K562 (cell line): Measurements from ENCODE around the gene ITPR2. TPM values are rescaled to one million over a fixed set of nuclear protein-coding genes. Genes with fewer than 3 reads are reported as not detected.

ENCODE experiments used
- ATAC-seq: fragments of 200-7000 bp; cut with Tn5 transposase; 3 replicates; pipeline ENCODE4 v1.9.1; 2020; ENCODE audit warnings: moderate library complexity
- BruUV-seq: library from RNA; stranded (reverse); fragments of 400-500 nt; replicated peaks from 2 replicates; lab custom pipeline; 2021; lab: Mats Ljungman, UMichigan
- CTCF ChIA-PET: fragments of 300-600 bp; formaldehyde crosslinking; extraction: SDS; loops from one replicate; lab custom pipeline; 2021; ENCODE audit warnings: low intra/inter-chr PET ratio; lab: Yijun Ruan, JAX
- POLR2A ChIA-PET: fragments of 300-600, 350-650 bp; sonication (Branson Sonifier 250); formaldehyde crosslinking; extraction: SDS; loops from one replicate; lab custom pipeline; 2021; ENCODE audit warnings: antibody characterized with exemption, inconsistent platforms; lab: Yijun Ruan, JAX
- DNase-seq, 4 experiments: peaks; one replicate each; pipeline versions ENCODE4 v3.0.0 to v3.0.0-alpha.2; 2011 to 2018; ENCODE audit warnings: low spot score in 3 of 4, mixed read lengths in 3 of 4; ENCODE audit errors: extremely low read depth in 1 of 4
- FAIRE-seq: peaks from 2 replicates; lab custom pipeline; 2011; peaks lifted over from hg19 to GRCh38; lab: Jason Lieb, UNC
- H2AFZ ChIP-seq: 2 replicates; pipeline ENCODE4 v1.6.0; 2011; ENCODE audit warnings: low read depth, low read length, control low read depth, inconsistent platforms
- H3K27ac ChIP-seq: fragments of 200-600 bp; 3 replicates; pipeline ENCODE4 v1.8.0; 2011; ENCODE audit warnings: low read depth, mild to moderate bottlenecking, control low read depth, inconsistent platforms, low read length, moderate library complexity, mixed read lengths; ENCODE audit errors: extremely low read depth
- H3K27me3 ChIP-seq, 2 experiments: fragments of 300-600 bp in 1 of 2; 2 replicates in 1 of 2; 3 replicates in 1 of 2; pipeline versions ENCODE4 v1.6.0 to v1.8.0; 2011; ENCODE audit warnings: inconsistent platforms in 2 of 2, low read length in 2 of 2, mild to moderate bottlenecking in 1 of 2, mixed read lengths in 1 of 2, moderate library complexity in 1 of 2; ENCODE audit not compliant: control insufficient read depth in 2 of 2, insufficient read depth in 2 of 2
- H3K36me3 ChIP-seq: fragments of 300-600 bp; 3 replicates; pipeline ENCODE4 v1.8.0; 2011; ENCODE audit warnings: mild to moderate bottlenecking, low read length, inconsistent platforms; ENCODE audit not compliant: control insufficient read depth, insufficient read depth
- H3K4me1 ChIP-seq, 2 experiments: fragments of 200-600 bp in 1 of 2; replicated peaks in 1 of 2; 2 replicates in 1 of 2; 3 replicates in 1 of 2; pipeline versions ENCODE4 v1.5.1 to v1.8.0; 2011; ENCODE audit warnings: inconsistent platforms in 2 of 2, low read length in 2 of 2, mild to moderate bottlenecking in 1 of 2, mixed read lengths in 1 of 2, moderate library complexity in 1 of 2; ENCODE audit not compliant: control insufficient read depth in 2 of 2, insufficient read depth in 2 of 2
- H3K4me2 ChIP-seq: 2 replicates; pipeline ENCODE4 v1.6.1; 2011; ENCODE audit warnings: low read length, control low read depth, inconsistent platforms, mixed read lengths; ENCODE audit not compliant: insufficient read depth
- H3K4me3 ChIP-seq: fragments of 200-600 bp; sonication (generic), shearing (Covaris generic); 2 replicates; pipeline ENCODE4 v1.5.1; 2016; ENCODE audit warnings: control low read depth, inconsistent platforms
- H3K79me2 ChIP-seq: fragments of 200-600 bp; 3 replicates; pipeline ENCODE4 v1.8.0; 2011; ENCODE audit warnings: low read length, inconsistent platforms; ENCODE audit not compliant: control insufficient read depth, insufficient read depth
- H3K9ac ChIP-seq, 2 experiments: 2 replicates each; pipeline versions ENCODE4 v1.6.0 to v1.6.1; 2011; ENCODE audit warnings: low read depth in 2 of 2, low read length in 2 of 2, control low read depth in 1 of 2, inconsistent platforms in 1 of 2, mild to moderate bottlenecking in 1 of 2, mixed read lengths in 1 of 2; ENCODE audit not compliant: insufficient read depth in 1 of 2
- H3K9me1 ChIP-seq: one replicate; pipeline ENCODE4 v1.6.0; 2011; ENCODE audit warnings: inconsistent platforms, mild to moderate bottlenecking, low read length, moderate library complexity; ENCODE audit not compliant: control insufficient read depth, insufficient read depth
- H3K9me3 ChIP-seq: replicated peaks from 2 replicates; pipeline ENCODE4 v1.5.1; 2011; ENCODE audit warnings: low read depth, low read length, inconsistent platforms; ENCODE audit not compliant: control insufficient read depth, insufficient read depth
- H4K20me1 ChIP-seq: replicated peaks from 2 replicates; pipeline ENCODE4 v1.6.1; 2011; ENCODE audit warnings: low read length, inconsistent platforms, mixed read lengths; ENCODE audit not compliant: control insufficient read depth, insufficient read depth
- HEY1 ChIP-seq: fragments of 250-450 bp; sonication (Bioruptor Pico); IDR thresholded peaks from 2 replicates; pipeline ENCODE4 v1.5.0; 2020; ENCODE audit warnings: mild to moderate bottlenecking, moderate library complexity, borderline replicate concordance
- HNRNPH1 ChIP-seq: fragments of 200-400 bp; formaldehyde crosslinking; optimal IDR thresholded peaks from 2 replicates; pipeline ENCODE3; 2017; ENCODE audit warnings: low read depth, mild to moderate bottlenecking, low read length, moderate library complexity
- MLLT1 ChIP-seq, 2 experiments: fragments of 450-650 bp; IDR thresholded peaks; 2 replicates each; pipeline ENCODE4 v1.6.1; 2016
- MTA3 ChIP-seq: fragments of 450-650 bp; formaldehyde crosslinking; IDR thresholded peaks from 2 replicates; pipeline ENCODE4 v1.6.1; 2017; ENCODE audit warnings: mild to moderate bottlenecking, borderline replicate concordance
- NONO ChIP-seq, 2 experiments: fragments of 200-400 bp in 1 of 2; fragments of 450-650 bp in 1 of 2; formaldehyde crosslinking in 1 of 2; IDR thresholded peaks; 2 replicates each; pipeline ENCODE4 v1.6.1; 2017; ENCODE audit warnings: low read depth in 2 of 2, mild to moderate bottlenecking in 2 of 2, moderate library complexity in 2 of 2, low read length in 1 of 2
- RB1 ChIP-seq: fragments of 450-650 bp; IDR thresholded peaks from 2 replicates; pipeline ENCODE4 v1.6.1; 2017; ENCODE audit warnings: low read depth, mild to moderate bottlenecking
- RBFOX2 ChIP-seq: fragments of 200-400 bp; formaldehyde crosslinking; IDR thresholded peaks from 2 replicates; pipeline ENCODE4 v1.6.1; 2017; ENCODE audit warnings: low read depth, mild to moderate bottlenecking, low read length, moderate library complexity
- STAG1 ChIP-seq: sonication (generic); formaldehyde crosslinking; IDR thresholded peaks from 2 replicates; pipeline ENCODE4 v1.5.0; 2020; ENCODE audit warnings: missing genetic modification reagents, borderline replicate concordance
- TBL1XR1 ChIP-seq, 2 experiments: IDR thresholded peaks; 2 replicates each; pipeline ENCODE4 v1.6.1; 2012; ENCODE audit warnings: improper control_type of control experiment in 2 of 2, low read length in 2 of 2, mild to moderate bottlenecking in 1 of 2
- TRIM25 ChIP-seq: fragments of 450-650 bp; IDR thresholded peaks from 2 replicates; pipeline ENCODE4 v1.7.0; 2016; ENCODE audit warnings: borderline replicate concordance
- ZBTB12 ChIP-seq: fragments of 250-450 bp; sonication (Bioruptor Pico); IDR thresholded peaks from 2 replicates; pipeline ENCODE4 v1.4.0; 2020
- ZNF592 ChIP-seq: fragments of 450-650 bp; IDR thresholded peaks from 2 replicates; pipeline ENCODE4 v1.6.1; 2017; ENCODE audit warnings: antibody characterized with exemption, mild to moderate bottlenecking
- in situ Hi-C: fragments of 300-500 bp; cut with MboI; formaldehyde crosslinking; loops from 4 replicates; pipeline ENCODE4 v1.15.0; 2018; ENCODE audit warnings: inconsistent platforms, mixed read lengths
- intact Hi-C: fragments of 100-400 bp; cut with micrococcal nuclease; formaldehyde crosslinking; loops from 2 replicates; pipeline ENCODE4 v1.14.2; 2022
- polyA plus RNA-seq, 8 experiments: library from polyadenylated mRNA; depleted of rRNA in 4 of 8; stranded (reverse) in 5 of 8; unstranded in 3 of 8; fragments of >200 nt; fragmentation: Nextera tagmentation in 2 of 8; fragmentation: Illumina TruSeq in 1 of 8; extraction: Ambion mirVana in 2 of 8; extraction: Trizol in 1 of 8; gene quantifications; 2 replicates each; pipeline versions ENCODE4 v1.2.1 to v1.2.3, GENCODE V29; 2011 to 2014; ENCODE audit warnings: inconsistent platforms in 1 of 8, missing spikeins in 1 of 8
- total RNA-seq, 7 experiments: library from RNA; depleted of rRNA in 6 of 7; stranded (reverse); fragments of >200 nt in 6 of 7; fragmentation: Illumina TruSeq in 2 of 7; extraction: Trizol in 2 of 7; gene quantifications; 2 replicates each; pipeline versions ENCODE4 v1.2.1 to v1.2.3, GENCODE V29; 2011 to 2021; ENCODE audit warnings: low replicate concordance in 1 of 7

ITPR2 gene
- total and polyA plus RNA-seq, 9 of the 15 experiments (the other 6 are each of a cell fraction or from before 2014, with no cell fraction given), result 0.21 to 3.3 (median 0.95) TPM

- TF ChIP-seq ZBTB12 (CRISPR knock-in tag), result no peak
- TF ChIP-seq, all 486 proteins: peak for 0
Measured at GRCh38 chr12:26686408-26686807, 146.6 kb downstream of the ITPR2 start (continued).

GRCh38 chr12:26684101-26684500 is 148.9 kb downstream of the ITPR2 start:
- no peak for FAIRE-seq
- BruUV-seq, result no TSS peak
- CTCF ChIA-PET, result no interaction called here
- TF ChIP-seq TRIM25 (no peak), RB1 (no peak), NONO (IDR thresholded peaks at IDR 0.05; ENCODE audit: low read depth in 2 of 2, low read length in 1 of 2) (no peak), MTA3 (no peak), HEY1 (CRISPR knock-in tag) (no peak), HNRNPH1 (no peak), STAG1 (CRISPR knock-in tag) (no peak), TBL1XR1 (IDR thresholded peaks at IDR 0.05; ENCODE audit: low read length in 2 of 2) (no peak), RBFOX2 (no peak), ZNF592 (no peak), MLLT1 (IDR thresholded peaks at IDR 0.05) (no peak)

More at GRCh38 chr12:26684101-26684500, 148.9 kb downstream of the ITPR2 start:
- no peak overlapping the region for H3K4me3 ChIP-seq
- no peaks in the 10 kb centered on the region for H3K79me2 ChIP-seq
- H4K20me1 ChIP-seq, result no peaks in the 10 kb centered on the region
- no peak for ATAC-seq
- H3K9me3 ChIP-seq, result no peaks in the 10 kb centered on the region; the same call in 1 of the 2 replicates
- POLR2A ChIA-PET, result interaction anchor here (1.6 kb wide), 1 partner anchor 14 kb away, joined by 3 read pairs; no protein-coding TSS in a partner anchor
- H3K36me3 ChIP-seq, result no peaks in the 10 kb centered on the region
- H3K27me3 ChIP-seq, result no peaks in the 10 kb centered on the region; a peak in 1 of 5 replicates
- in situ Hi-C loops, result no loop called here
- H2AFZ ChIP-seq, result no peak overlapping the region
- no peak overlapping the region for H3K27ac ChIP-seq
- peaks cover 5 to 12% of the 10 kb centered on the region in 2 experiments; a peak in 3 of 5 replicates for H3K4me1 ChIP-seq
- no peak for DNase-seq
- intact Hi-C loops, result no loop called here
- no peak overlapping the region for H3K4me2 ChIP-seq
- no peaks in the 10 kb centered on the region for H3K9me1 ChIP-seq
- H3K9ac ChIP-seq, result no peak overlapping the region
